Measurements from ENCODE around the gene WDR72.
"Not testable (repeated sequence)": the region's sequence is repeated elsewhere in the genome, so short reads cannot be mapped to it uniquely, and the experiment has no call there.

WDR72 gene

GRCh38 chr15:53588773-53589172 lies 170.7 kb downstream of the WDR72 start:
- no peak for DNase-seq

GRCh38 chr15:53586799-53587198 lies 172.7 kb downstream of the WDR72 start:
- DNase-seq = no peak

GRCh38 chr15:53581513-53581912 lies 177.9 kb downstream of the WDR72 start:
- DNase-seq = no peak

- DNase-seq = no peak
Measured at GRCh38 chr15:53580366-53580765, 179.1 kb downstream of the WDR72 start.

- no peak for DNase-seq
Measured at GRCh38 chr15:53576841-53577240, 182.6 kb downstream of the WDR72 start.

GRCh38 chr15:53573091-53573490 lies 186.4 kb downstream of the WDR72 start:
- DNase-seq = no peak

GRCh38 chr15:53569751-53570480 lies 189.5 kb downstream of the WDR72 start:
- no peak for DNase-seq

GRCh38 chr15:53566912-53567311 lies 192.6 kb downstream of the WDR72 start:
- DNase-seq = no peak

- no peak for DNase-seq
Measured at GRCh38 chr15:53565721-53566120, 193.7 kb downstream of the WDR72 start.

GRCh38 chr15:53564647-53565046 lies 194.8 kb downstream of the WDR72 start:
- DNase-seq = no peak

- no peak for DNase-seq
Measured at GRCh38 chr15:53563627-53564026, 195.8 kb downstream of the WDR72 start.

- no peak for DNase-seq
Measured at GRCh38 chr15:53559364-53560277, 199.8 kb downstream of the WDR72 start.

- no peak for DNase-seq
Measured at GRCh38 chr15:53558384-53558783, 201.1 kb downstream of the WDR72 start.

GRCh38 chr15:53555226-53555625 lies 204.2 kb downstream of the WDR72 start:
- DNase-seq = no peak

- DNase-seq = peak; percentile 66
Measured at GRCh38 chr15:53549697-53550305, 209.7 kb downstream of the WDR72 start.

GRCh38 chr15:53548236-53548635 lies 211.2 kb downstream of the WDR72 start:
- no peak for DNase-seq

GRCh38 chr15:53540626-53541300 lies 218.7 kb downstream of the WDR72 start:
- not testable (repeated sequence) for DNase-seq

GRCh38 chr15:53539878-53540277 lies 219.6 kb downstream of the WDR72 start:
- DNase-seq = no peak

GRCh38 chr15:53536479-53537120 lies 222.9 kb downstream of the WDR72 start:
- no peak for DNase-seq

GRCh38 chr15:53535886-53536285 lies 223.6 kb downstream of the WDR72 start:
- no peak for DNase-seq

GRCh38 chr15:53534105-53534839 lies 225.2 kb downstream of the WDR72 start:
- DNase-seq = no peak

- DNase-seq = no peak
Measured at GRCh38 chr15:53530761-53531160, 228.7 kb downstream of the WDR72 start.
